KBM-7 (cell line): ENCODE measurements around the gene ZNG1E.
A peak's percentile ranks its signal among the peaks of the same experiment; 100 is the strongest.
"Not testable (repeated sequence)": the region's sequence is repeated elsewhere in the genome, so short reads cannot be mapped to it uniquely, and the experiment has no call there.

Experiments
- DNase-seq: peaks from one replicate; pipeline ENCODE4 v3.0.0-alpha.2; 2015
- in situ Hi-C: fragments of 300-500 bp; cut with MboI; formaldehyde crosslinking; loops from 2 replicates; pipeline ENCODE4 v1.14.3; 2020; ENCODE audit warnings: low sequenced_read_pairs, low pct_unique_long_range_greater_than_20kb, mixed read lengths

Gene ZNG1E

DNA sequence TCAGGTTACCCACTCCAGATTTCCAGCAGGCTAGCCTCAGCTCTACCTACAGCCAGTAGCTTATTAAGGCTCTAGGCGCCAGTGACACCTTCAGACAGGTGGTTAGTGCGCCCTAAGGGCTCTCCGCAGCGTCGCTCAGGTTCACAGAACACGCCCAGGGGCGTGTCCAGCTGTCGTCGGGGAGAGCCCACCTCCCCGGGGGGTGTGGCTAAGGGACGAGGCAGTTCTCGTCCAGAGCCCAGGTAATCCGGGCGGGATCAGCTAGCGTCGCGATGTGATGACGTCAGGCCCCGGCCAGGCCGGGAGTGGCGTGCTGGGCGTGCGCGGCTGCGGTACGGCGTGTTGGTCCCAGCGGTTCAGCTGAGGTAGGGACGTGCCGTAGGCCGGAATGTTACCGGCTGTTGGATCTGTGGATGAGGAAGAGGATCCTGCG, at the start of gene ZNG1E:
Gene ZNG1E (plus strand): TSS at position 340 of the 433 bp plus-strand sequence. CDS start 49 bp downstream, at position 389.
- peak; percentile 11 for DNase-seq
- in situ Hi-C loops, result not testable (repeated sequence)

DNA sequence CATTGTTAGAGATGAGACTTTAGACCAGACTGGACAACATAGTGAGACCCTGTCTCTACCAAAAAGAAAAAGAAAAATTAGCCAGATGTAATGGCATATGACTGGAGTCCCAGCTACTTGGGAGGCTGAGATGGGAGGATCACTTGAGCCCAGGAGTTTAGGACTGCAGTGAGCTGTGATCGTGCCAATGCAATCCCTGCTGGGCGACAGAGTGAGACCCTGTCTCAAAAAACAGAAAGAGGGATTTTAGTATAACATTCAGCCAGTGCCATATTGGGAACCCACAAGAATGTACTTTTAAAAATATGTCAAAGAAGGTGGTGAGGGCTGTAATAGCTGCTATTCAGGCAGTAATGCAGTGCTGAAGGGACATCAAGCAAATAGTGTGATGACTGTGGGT, 2.1 kb upstream of the ZNG1E start:
- DNase-seq, in situ Hi-C loops: not testable (repeated sequence)

DNA sequence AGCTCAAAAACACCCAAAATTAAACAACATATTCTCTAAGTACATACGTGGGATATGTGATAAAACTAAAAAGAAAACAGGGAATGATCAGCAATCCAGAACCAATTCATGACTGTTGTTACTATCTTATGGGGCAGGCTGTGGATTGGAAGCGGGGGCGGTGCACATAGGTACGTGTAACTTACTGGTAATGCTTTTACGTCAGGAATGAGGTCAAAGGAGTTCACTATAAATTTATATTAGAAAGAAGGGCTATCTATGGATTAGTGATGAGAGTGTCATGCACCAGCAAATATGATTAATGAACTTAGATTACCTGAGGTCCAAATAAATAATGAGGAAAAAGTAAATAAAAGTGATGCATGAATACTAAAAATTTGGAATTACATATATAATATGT, 710 bp upstream of the ZNG1E start:
- DNase-seq, in situ Hi-C loops: not testable (repeated sequence)

DNA sequence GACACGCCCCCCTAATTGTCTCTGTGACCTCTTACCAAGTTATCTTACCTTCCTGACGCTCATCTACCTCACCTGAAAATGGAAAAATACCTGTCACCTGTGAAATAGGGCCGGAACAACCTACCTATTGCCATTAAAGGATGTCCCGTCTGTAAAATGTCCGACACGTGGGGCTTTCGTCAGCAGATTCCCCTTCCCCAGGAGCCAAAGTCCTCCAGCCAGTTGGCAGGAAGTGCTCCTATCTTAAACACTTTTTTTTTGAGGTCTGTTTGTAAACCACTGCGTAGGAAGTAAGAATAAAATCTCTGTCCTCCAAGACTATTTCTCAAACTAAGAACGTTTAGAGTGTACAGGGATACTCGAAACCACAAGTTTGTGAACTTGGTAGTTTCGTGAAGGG, 661 bp downstream of the ZNG1E start:
- in situ Hi-C loops, DNase-seq: not testable (repeated sequence)

DNA sequence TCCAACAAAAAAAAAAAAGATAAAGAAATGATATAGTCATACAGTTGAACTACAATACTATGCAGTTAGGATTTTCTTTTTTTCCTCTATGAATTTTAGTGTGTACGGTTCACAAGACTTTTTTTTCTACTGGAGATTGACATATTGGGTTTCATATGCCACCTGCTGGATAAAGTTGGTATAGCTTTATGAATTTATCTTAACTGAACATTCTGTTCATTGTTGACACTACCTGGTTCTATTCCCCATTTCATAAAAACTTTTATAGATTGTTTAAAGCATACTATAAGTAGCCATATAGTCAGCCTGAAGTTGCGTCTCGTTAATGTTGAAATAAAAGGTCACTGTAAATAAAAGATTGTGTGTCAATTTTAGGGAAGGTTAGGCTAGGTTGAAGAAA, 2.8 kb downstream of the ZNG1E start:
- DNase-seq, in situ Hi-C loops: not testable (repeated sequence)

DNA sequence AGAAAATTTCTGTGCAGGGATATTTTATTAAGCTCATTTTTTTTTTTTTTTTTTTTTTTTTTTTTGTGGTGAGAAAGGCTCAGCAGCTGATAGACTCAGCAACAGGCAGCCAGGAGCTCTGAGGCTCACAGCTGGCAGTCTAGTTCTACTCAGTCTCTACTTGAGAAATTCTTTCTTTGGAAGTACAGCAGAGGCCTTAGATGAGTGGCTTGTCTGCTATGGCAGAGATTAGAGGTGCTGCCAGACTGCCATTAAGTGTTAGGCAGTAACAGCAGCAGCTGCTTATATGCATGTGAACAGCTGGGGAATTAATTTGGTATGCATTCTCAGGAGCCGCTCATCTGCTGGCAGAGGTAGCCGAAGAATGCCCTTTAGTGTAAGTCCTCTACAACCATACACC, 27.8 kb downstream of the ZNG1E start:
- DNase-seq, in situ Hi-C loops: not testable (repeated sequence)

DNA sequence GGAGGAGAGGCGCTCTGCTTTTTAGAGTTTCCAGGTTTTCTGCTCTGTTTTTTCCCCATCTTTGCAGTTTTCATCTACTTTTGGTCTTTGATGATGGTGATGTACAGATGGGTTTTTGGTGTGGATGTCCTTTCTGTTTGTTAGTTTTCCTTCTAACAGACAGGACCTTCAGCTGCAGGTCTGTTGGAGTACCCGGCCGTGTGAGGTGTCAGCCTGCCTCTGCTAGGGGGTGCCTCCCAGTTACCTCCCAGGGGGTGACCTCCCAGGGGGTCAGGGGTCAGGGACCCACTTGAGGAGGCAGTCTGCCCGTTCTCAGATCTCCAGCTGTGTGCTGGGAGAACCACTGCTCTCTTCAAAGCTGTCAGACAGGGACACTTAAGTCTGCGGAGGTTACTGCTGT, 38.7 kb downstream of the ZNG1E start:
- DNase-seq, in situ Hi-C loops: not testable (repeated sequence)

DNA sequence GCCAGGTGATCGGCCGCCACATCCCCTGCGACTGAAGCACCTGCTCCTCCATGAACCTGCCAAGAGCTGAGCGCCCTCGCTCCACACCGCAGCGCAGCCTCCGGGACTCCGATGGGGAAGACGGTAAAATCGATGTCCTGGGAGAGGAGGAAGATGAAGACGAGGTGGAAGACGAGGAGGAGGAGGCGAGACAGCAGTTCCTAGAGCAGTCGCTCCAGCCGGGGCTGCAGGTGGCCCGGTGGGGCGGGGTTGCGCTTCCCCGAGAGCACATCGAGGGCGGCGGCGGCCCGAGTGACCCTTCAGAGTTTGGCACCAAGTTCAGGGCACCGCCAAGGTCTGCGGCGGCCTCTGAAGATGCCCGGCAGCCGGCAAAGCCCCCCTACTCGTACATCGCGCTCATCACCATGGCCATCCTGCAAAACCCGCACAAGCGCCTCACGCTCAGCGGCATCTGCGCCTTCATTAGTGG, 61.4 kb downstream of the ZNG1E start, which contains the start of gene FOXD4L4:
Gene FOXD4L4 (plus strand): TSS at position 51 of the 469 bp plus-strand sequence. CDS start 0 bp downstream, at position 51.
- DNase-seq, in situ Hi-C loops: not testable (repeated sequence)

DNA sequence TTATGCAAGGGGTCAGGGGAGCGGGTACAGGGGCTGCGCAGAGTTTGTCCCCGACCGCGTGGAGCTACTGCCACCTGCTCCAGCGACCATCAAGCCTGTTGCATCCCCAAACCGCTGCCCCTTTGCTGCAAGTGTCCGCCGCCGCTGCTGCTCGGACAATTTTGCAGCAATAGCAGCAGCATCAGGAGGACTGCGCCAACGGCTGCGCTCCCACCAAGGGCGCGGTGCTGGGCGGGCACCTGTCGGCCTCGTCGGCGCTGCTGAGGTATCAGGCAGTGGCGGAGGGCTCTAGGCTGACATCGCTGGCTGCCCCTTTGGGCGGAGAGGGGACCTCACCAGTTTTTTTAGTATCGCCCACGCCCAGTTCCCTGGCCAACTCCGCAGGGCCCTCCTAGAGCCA, 62.4 kb downstream of the ZNG1E start:
- in situ Hi-C loops, DNase-seq: not testable (repeated sequence)
